ENCODE data around the gene CBLC. TPM values are rescaled to one million over a fixed set of nuclear protein-coding genes. Genes with fewer than 3 reads are reported as not detected.

CBLC gene, protein sequence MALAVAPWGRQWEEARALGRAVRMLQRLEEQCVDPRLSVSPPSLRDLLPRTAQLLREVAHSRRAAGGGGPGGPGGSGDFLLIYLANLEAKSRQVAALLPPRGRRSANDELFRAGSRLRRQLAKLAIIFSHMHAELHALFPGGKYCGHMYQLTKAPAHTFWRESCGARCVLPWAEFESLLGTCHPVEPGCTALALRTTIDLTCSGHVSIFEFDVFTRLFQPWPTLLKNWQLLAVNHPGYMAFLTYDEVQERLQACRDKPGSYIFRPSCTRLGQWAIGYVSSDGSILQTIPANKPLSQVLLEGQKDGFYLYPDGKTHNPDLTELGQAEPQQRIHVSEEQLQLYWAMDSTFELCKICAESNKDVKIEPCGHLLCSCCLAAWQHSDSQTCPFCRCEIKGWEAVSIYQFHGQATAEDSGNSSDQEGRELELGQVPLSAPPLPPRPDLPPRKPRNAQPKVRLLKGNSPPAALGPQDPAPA
- 10 to 100 TPM; 26.9 to 75.7 (median 49.1) TPM for total RNA-seq

DNA sequence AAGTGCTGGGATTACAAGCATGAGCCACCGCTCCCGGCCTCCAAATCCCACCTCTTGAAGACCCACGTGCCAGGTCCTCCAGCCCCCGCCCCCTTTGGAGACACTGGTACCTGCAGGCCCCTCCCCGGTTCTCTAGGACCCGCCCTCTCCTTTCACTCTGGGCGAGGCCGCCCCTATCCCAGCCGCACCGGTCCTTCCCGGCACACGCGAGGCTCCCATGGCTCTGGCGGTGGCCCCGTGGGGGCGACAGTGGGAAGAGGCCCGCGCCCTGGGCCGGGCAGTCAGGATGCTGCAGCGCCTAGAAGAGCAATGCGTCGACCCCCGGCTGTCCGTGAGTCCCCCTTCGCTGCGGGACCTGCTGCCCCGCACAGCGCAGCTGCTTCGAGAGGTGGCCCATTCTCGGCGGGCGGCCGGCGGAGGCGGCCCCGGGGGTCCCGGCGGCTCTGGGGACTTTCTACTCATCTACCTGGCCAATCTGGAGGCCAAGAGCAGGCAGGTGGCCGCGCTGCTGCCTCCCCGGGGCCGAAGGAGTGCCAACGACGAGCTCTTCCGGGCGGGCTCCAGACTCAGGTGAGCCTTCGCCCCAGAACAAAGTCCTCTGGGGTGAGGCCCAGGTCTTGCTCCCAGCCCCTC, at the start of gene CBLC:
Gene CBLC (plus strand): TSS at position 176 of the 633 bp plus-strand sequence. CDS start 42 bp downstream, at position 218.
- no peak for DNase-seq
- H3K36me3 ChIP-seq, result peaks cover 0 to 19% (median 0%) of the 10 kb centered on the region in 3 donors
- peak in 3 of 4 donors; percentile 38 to 81 (median 74) for TF ChIP-seq POLR2A (IDR thresholded peaks at IDR 0.05)
- TF ChIP-seq, protein P1, sequence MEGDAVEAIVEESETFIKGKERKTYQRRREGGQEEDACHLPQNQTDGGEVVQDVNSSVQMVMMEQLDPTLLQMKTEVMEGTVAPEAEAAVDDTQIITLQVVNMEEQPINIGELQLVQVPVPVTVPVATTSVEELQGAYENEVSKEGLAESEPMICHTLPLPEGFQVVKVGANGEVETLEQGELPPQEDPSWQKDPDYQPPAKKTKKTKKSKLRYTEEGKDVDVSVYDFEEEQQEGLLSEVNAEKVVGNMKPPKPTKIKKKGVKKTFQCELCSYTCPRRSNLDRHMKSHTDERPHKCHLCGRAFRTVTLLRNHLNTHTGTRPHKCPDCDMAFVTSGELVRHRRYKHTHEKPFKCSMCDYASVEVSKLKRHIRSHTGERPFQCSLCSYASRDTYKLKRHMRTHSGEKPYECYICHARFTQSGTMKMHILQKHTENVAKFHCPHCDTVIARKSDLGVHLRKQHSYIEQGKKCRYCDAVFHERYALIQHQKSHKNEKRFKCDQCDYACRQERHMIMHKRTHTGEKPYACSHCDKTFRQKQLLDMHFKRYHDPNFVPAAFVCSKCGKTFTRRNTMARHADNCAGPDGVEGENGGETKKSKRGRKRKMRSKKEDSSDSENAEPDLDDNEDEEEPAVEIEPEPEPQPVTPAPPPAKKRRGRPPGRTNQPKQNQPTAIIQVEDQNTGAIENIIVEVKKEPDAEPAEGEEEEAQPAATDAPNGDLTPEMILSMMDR (IDR thresholded peaks at IDR 0.05), result peak in 3 of 6 experiments; percentile 16 to 28 (median 21)
- intact Hi-C loops (cut with DNase I), result no loop called here
- WGBS, 2 donors, result 14 to 15% methylated on average over 3 to 8 of the region's 47 CpGs
- H3K27me3 ChIP-seq, result peaks cover 0 to 9% (median 0%) of the 10 kb centered on the region in 4 donors
- H3K4me3 ChIP-seq, result peak within 1 kb of the TSS; percentile 56 to 85 (median 63)
- H3K9me3 ChIP-seq, result no peaks in the 10 kb centered on the region
- peaks cover 14 to 70% (median 15%) of the 10 kb centered on the region in 3 donors for H3K4me1 ChIP-seq
- H3K27ac ChIP-seq, result peak within 1 kb of the TSS; percentile 87 to 92 (median 89)

DNA sequence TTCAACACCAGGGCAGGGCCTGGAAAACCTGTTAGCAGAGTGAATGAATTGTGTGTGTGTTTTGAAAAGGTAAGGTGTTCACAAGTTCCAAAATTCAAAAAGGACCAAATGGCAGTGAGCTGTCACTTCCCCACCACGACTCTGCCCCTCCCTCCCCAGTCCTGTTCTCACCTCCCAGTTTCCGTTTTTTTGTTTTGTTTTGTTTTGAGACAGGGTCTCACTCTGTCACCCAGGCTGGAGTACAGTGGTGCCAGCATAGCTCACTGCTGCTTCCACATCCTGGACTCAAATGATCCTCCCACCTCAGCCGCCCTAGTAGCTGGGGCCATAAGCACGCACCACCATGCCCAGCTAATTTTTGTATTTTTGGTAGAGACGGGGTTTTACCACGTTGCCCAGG, 49.5 kb upstream of the CBLC start:
- intact Hi-C loops (cut with DNase I), result loop anchor here (10.0 kb wide), 1 partner anchor 117 kb away; the partner anchor contains the start of gene NECTIN2
- Histone ChIP-seq H3K27me3 (no peaks in the 10 kb centered on the region), H3K9me3 (no peaks in the 10 kb centered on the region), H3K4me1 (peaks cover 21 to 32% (median 27%) of the 10 kb centered on the region in 3 donors), H3K36me3 (no peaks in the 10 kb centered on the region), H3K27ac (no peak overlapping the region), H3K4me3 (no peak overlapping the region)
- no peak for TF ChIP-seq POLR2A (IDR thresholded peaks at IDR 0.05)
- TF ChIP-seq, protein P1 (IDR thresholded peaks at IDR 0.05), result no peak
- DNase-seq, result no peak
- 43 to 79% methylated on average over 4 to 6 of the region's 6 CpGs for WGBS, 2 donors

DNA sequence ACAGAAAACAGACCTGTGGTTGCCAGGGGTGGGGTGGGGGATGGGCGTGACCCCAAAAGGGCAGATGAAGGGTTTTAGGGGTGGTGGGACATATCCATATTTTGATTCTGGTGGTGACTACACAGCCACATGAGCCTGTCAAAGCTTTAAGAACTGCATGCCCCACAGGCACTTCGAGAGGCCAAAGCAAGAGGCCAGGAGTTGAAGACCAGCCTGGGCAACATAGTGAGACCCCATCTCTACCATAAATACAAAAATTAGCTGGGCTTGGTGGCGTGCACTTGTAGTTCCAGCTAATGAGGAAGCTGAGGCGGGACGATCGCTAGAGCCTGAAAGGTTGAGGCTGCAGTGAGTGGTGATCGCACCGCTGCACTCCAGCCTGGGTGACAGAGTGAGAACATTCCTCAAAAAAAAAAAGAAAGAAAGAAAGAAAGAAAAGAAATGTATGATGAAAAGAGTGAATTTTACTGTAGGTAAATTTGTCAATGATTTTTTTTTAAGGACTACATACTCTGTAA, 48.1 kb upstream of the CBLC start:
- no peaks in the 10 kb centered on the region for H3K36me3 ChIP-seq
- no peaks in the 10 kb centered on the region for H3K27me3 ChIP-seq
- no peak overlapping the region for H3K4me3 ChIP-seq
- DNase-seq, result no peak
- H3K4me1 ChIP-seq, result peaks cover 8 to 21% (median 13%) of the 10 kb centered on the region in 3 donors
- no peaks in the 10 kb centered on the region for H3K9me3 ChIP-seq
- TF ChIP-seq POLR2A (IDR thresholded peaks at IDR 0.05), result no peak
- TF ChIP-seq, protein P1 (IDR thresholded peaks at IDR 0.05), result no peak
- no peak overlapping the region for H3K27ac ChIP-seq
- WGBS, 2 donors, result 81 to 96% methylated on average over 8 of the region's 8 CpGs
- intact Hi-C loops (cut with DNase I), result loop anchor here (10.0 kb wide), 1 partner anchor 115 kb away; the partner anchor contains the start of gene NECTIN2

DNA sequence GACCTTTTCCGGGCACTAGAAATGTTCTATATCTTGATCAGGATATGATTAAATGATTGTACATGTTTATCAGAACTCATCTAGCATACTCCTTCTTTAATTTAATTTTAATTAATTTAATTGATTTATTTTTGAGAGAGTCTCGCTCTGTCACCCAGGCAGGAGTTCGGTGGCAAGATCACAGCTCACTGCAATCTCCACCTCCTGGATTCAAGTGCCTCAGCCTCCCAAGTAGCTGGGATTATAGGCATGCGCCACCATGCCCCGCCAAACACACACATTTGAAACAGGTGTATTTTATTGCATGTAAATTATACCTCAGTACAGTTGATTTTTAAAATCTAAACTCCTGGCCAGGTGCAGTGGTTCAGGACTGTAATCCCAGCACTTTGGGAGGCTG, 46.6 kb upstream of the CBLC start:
- Histone ChIP-seq H3K4me3 (no peak overlapping the region), H3K27ac (no peak overlapping the region), H3K36me3 (no peaks in the 10 kb centered on the region), H3K9me3 (no peaks in the 10 kb centered on the region), H3K4me1 (peaks cover 7 to 20% (median 10%) of the 10 kb centered on the region in 3 donors), H3K27me3 (no peaks in the 10 kb centered on the region)
- WGBS, 2 donors, result 76 to 94% methylated on average over 5 of the region's 5 CpGs
- intact Hi-C loops (cut with DNase I), result no loop called here
- TF ChIP-seq POLR2A (IDR thresholded peaks at IDR 0.05), result no peak
- TF ChIP-seq, protein P1 (IDR thresholded peaks at IDR 0.05), result no peak
- DNase-seq, result no peak
